B cell (primary cell): Measurements from ENCODE around the gene AXDND1. TPM values are rescaled to one million over a fixed set of nuclear protein-coding genes. Genes with fewer than 3 reads are reported as not detected.

Experiments used
- ATAC-seq: fragments of 200-7000 bp; cut with Tn5 transposase; one replicate; pipeline ENCODE4 v1.10.0; 2021; ENCODE audit warnings: low read depth, mild to moderate bottlenecking, moderate number of reproducible peaks, moderate library complexity
- CTCF ChIA-PET: fragments of 350-600 bp; sonication (Branson Sonifier 250); formaldehyde crosslinking; loops from one replicate; lab custom pipeline; 2021; ENCODE audit warnings: antibody characterized with exemption, inconsistent platforms; lab: Charles Lee
- POLR2A ChIA-PET: fragments of 350-600 bp; sonication (Branson Sonifier 250); formaldehyde crosslinking; loops from one replicate; lab custom pipeline; 2021; ENCODE audit warnings: antibody characterized with exemption; lab: Charles Lee
- DNase-seq: peaks from one replicate; pipeline ENCODE4 v3.0.0; 2013
- H2AFZ ChIP-seq: 2 replicates; pipeline ENCODE4 v1.6.1; 2012; ENCODE audit warnings: mild to moderate bottlenecking, low read depth, low read length; ENCODE audit not compliant: insufficient read depth, poor library complexity, severe bottlenecking
- H3K27ac ChIP-seq, 2 donors: 1 replicate in 1 of 2; 2 replicates in 1 of 2; pipeline ENCODE4 v1.5.1; 2012 to 2013; ENCODE audit warnings: low read length in 2 of 2, mild to moderate bottlenecking in 2 of 2, moderate library complexity in 1 of 2
- H3K27me3 ChIP-seq, 4 experiments: fragments of 200-600 bp in 1 of 4; sonication (generic) in 1 of 4; replicated peaks in 1 of 4; 1 replicate in 2 of 4; 2 replicates in 2 of 4; pipeline versions ENCODE4 v1.6.1 to v1.7.0; 2013 to 2016; ENCODE audit warnings: low read length in 3 of 4, mild to moderate bottlenecking in 2 of 4, mixed read lengths in 1 of 4, moderate library complexity in 1 of 4; ENCODE audit not compliant: insufficient read depth in 4 of 4, control insufficient read depth in 3 of 4; ENCODE audit errors: control extremely low read depth in 1 of 4
- H3K36me3 ChIP-seq, 2 experiments: replicated peaks in 1 of 2; 1 replicate in 1 of 2; 2 replicates in 1 of 2; pipeline versions ENCODE4 v1.6.1 to v1.7.1; 2013; ENCODE audit warnings: low read length in 1 of 2; ENCODE audit not compliant: insufficient read depth in 2 of 2, control insufficient read depth in 1 of 2; ENCODE audit errors: control extremely low read depth in 1 of 2, extremely low read depth in 1 of 2
- H3K4me1 ChIP-seq, 2 donors: fragments of 200-600 bp in 1 of 2; sonication (generic) in 1 of 2; 1 replicate in 1 of 2; 2 replicates in 1 of 2; pipeline versions ENCODE4 v1.5.1 to v1.6.1; 2013 to 2017; ENCODE audit warnings: low read length in 2 of 2; ENCODE audit not compliant: control insufficient read depth in 2 of 2, insufficient read depth in 2 of 2
- H3K4me2 ChIP-seq: replicated peaks from 2 replicates; pipeline ENCODE3; 2012; ENCODE audit warnings: mild to moderate bottlenecking, low read depth, low read length; ENCODE audit not compliant: poor library complexity, severe bottlenecking
- H3K4me3 ChIP-seq, 5 experiments: fragments of 200-600 bp in 1 of 5; sonication (generic) in 1 of 5; 1 replicate in 3 of 5; 2 replicates in 2 of 5; pipeline versions ENCODE4 v1.5.1 to v1.7.0; 2011 to 2016; ENCODE audit warnings: low read length in 4 of 5, mild to moderate bottlenecking in 4 of 5, low read depth in 2 of 5, control low read depth in 1 of 5, moderate library complexity in 1 of 5; ENCODE audit not compliant: insufficient read depth in 1 of 5; ENCODE audit errors: control extremely low read depth in 1 of 5, extremely low read depth in 1 of 5
- H3K79me2 ChIP-seq: fragments of 200-600 bp; sonication (generic); one replicate; pipeline ENCODE4 v1.6.0; 2016; ENCODE audit warnings: low read length; ENCODE audit not compliant: control insufficient read depth, insufficient read depth
- H3K9ac ChIP-seq: fragments of 200-600 bp; sonication (generic); 2 replicates; pipeline ENCODE4 v1.6.1; 2017; ENCODE audit warnings: mild to moderate bottlenecking, low read length, moderate library complexity
- H3K9me3 ChIP-seq, 3 donors: one replicate each; pipeline versions ENCODE4 v1.6.1 to v1.7.1; 2013; ENCODE audit warnings: low read length in 2 of 3; ENCODE audit not compliant: control insufficient read depth in 2 of 3, insufficient read depth in 1 of 3; ENCODE audit errors: control extremely low read depth in 1 of 3
- H4K20me1 ChIP-seq: 2 replicates; pipeline ENCODE4 v1.6.0; 2012; ENCODE audit warnings: mild to moderate bottlenecking, low read length; ENCODE audit not compliant: insufficient read depth, control insufficient read depth, poor library complexity, severe bottlenecking
- H3K27ac Mint-ChIP-seq: one replicate; pipeline ENCODE4 v1.8.0; 2021; ENCODE audit warnings: mixed read lengths
- H3K27me3 Mint-ChIP-seq: one replicate; pipeline ENCODE4 v1.8.0; 2021; ENCODE audit warnings: mixed read lengths
- H3K4me1 Mint-ChIP-seq: one replicate; pipeline ENCODE4 v1.8.0; 2021; ENCODE audit warnings: mixed read lengths
- H3K4me3 Mint-ChIP-seq: one replicate; pipeline ENCODE4 v1.8.0; 2021; ENCODE audit warnings: mixed read lengths
- H3K9me3 Mint-ChIP-seq: one replicate; pipeline ENCODE4 v1.8.0; 2022; ENCODE audit warnings: mixed read lengths; ENCODE audit not compliant: insufficient read depth
- CTCF ChIP-seq: fragments of 200-600 bp; IDR thresholded peaks from one replicate; pipeline ENCODE4 v1.8.0; 2022; ENCODE audit warnings: antibody characterized with exemption, mild to moderate bottlenecking
- EZH2 ChIP-seq: IDR thresholded peaks from 2 replicates; pipeline ENCODE4 v1.6.1; 2012; ENCODE audit warnings: borderline replicate concordance, low read depth, mild to moderate bottlenecking, moderate library complexity, low read length; ENCODE audit not compliant: insufficient read depth, poor library complexity, severe bottlenecking
- WGBS: methylation state at CpG from one replicate; pipeline ENCODE4 v1.1.5; 2013; ENCODE audit warnings: missing lambda C conversion rate; ENCODE audit not compliant: insufficient coverage; 5-methylcytosine and 5-hydroxymethylcytosine counted together
- intact Hi-C: fragments of 100-400 bp; cut with micrococcal nuclease; formaldehyde crosslinking; loops from one replicate; pipeline ENCODE4 v1.10.0; 2022
- polyA plus RNA-seq: library from polyadenylated mRNA; depleted of rRNA; stranded (reverse); fragments of >200 nt; gene quantifications from 2 replicates; pipeline ENCODE4 v1.2.3, GENCODE V29; 2012
- total RNA-seq, 2 donors: library from RNA; stranded (reverse); fragments of 120-200 nt in 1 of 2; gene quantifications; 1 replicate in 1 of 2; 2 replicates in 1 of 2; pipeline versions ENCODE4 v1.2.3 to v1.2.4, GENCODE V29; 2013 to 2022

AXDND1 gene
- total and polyA plus RNA-seq, 2 donors (not counting 1 experiment from before 2014, with no cell fraction given), result 0.40 to 1.1 TPM

GRCh38 chr1:179529482-179530195 is 163.9 kb downstream of the AXDND1 start:
- Histone ChIP-seq H3K4me1 (no peaks in the 10 kb centered on the region), H2AFZ (no peak overlapping the region), H3K4me3 (no peak overlapping the region), H3K9ac (no peak overlapping the region), H4K20me1 (no peaks in the 10 kb centered on the region), H3K27ac (no peak overlapping the region), H3K36me3 (no peaks in the 10 kb centered on the region), H3K4me2 (no peak overlapping the region), H3K27me3 (peaks cover 0 to 3% (median 0%) of the 10 kb centered on the region in 4 experiments), H3K79me2 (no peaks in the 10 kb centered on the region), H3K9me3 (peaks cover 0 to 3% (median 0%) of the 10 kb centered on the region in 3 donors)
- no peak for ATAC-seq
- Mint-ChIP-seq H3K4me1 (no peaks in the 10 kb centered on the region), H3K9me3 (no peaks in the 10 kb centered on the region), H3K27me3 (peaks cover 24% of the 10 kb centered on the region), H3K27ac (no peak overlapping the region), H3K4me3 (no peak overlapping the region)
- ChIA-PET POLR2A (no interaction called here), CTCF (no interaction called here)
- 70% methylated on average over 3 of the region's 8 CpGs for WGBS
- TF ChIP-seq EZH2 (no peak), CTCF (no peak)
- intact Hi-C loops, result no loop called here
- DNase-seq, result no peak

- Mint-ChIP-seq H3K27me3 (peaks cover 18% of the 10 kb centered on the region), H3K9me3 (no peaks in the 10 kb centered on the region), H3K27ac (no peak overlapping the region), H3K4me1 (no peaks in the 10 kb centered on the region), H3K4me3 (no peak overlapping the region)
- ChIA-PET POLR2A (no interaction called here), CTCF (no interaction called here)
- intact Hi-C loops, result no loop called here
- Histone ChIP-seq H3K27ac (no peak overlapping the region), H3K9me3 (peaks cover 0 to 3% (median 0%) of the 10 kb centered on the region in 3 donors), H3K4me1 (no peaks in the 10 kb centered on the region), H3K9ac (no peak overlapping the region), H3K79me2 (no peaks in the 10 kb centered on the region), H3K27me3 (no peaks in the 10 kb centered on the region), H3K4me2 (no peak overlapping the region), H2AFZ (no peak overlapping the region), H3K36me3 (no peaks in the 10 kb centered on the region), H4K20me1 (no peaks in the 10 kb centered on the region), H3K4me3 (no peak overlapping the region)
- no peak for ATAC-seq
- no peak for TF ChIP-seq CTCF
- no peak for TF ChIP-seq EZH2
- no peak for DNase-seq
- 29% methylated on average over 1 of the region's 1 CpG for WGBS
These were observed 164.6 kb downstream of the AXDND1 start for GRCh38 chr1:179530352-179530751.
